Esophagus squamous epithelium (tissue), 4 donors: Measurements from ENCODE around the gene GJA5.

Experiments
- CTCF ChIP-seq, 6 experiments: fragments of 450-650 bp in 4 of 6; fragments of 200-600 bp in 2 of 6; sonication (generic) in 2 of 6; IDR thresholded peaks; one replicate each; pipeline ENCODE4 v1.5.1; 2016 to 2019; ENCODE audit warnings: antibody characterized with exemption in 6 of 6, mild to moderate bottlenecking in 4 of 6, moderate library complexity in 4 of 6
- POLR2A ChIP-seq, 4 donors: fragments of 450-650 bp; IDR thresholded peaks; one replicate each; pipeline ENCODE4 v1.6.1; 2017; ENCODE audit warnings: antibody characterized with exemption in 4 of 4, mild to moderate bottlenecking in 4 of 4, moderate library complexity in 3 of 4

- no peak for TF ChIP-seq CTCF (IDR thresholded peaks at IDR 0.05)
- TF ChIP-seq POLR2A (IDR thresholded peaks at IDR 0.05) = no peak
Observed at GRCh38 chr1:147719029-147719698, 41.2 kb downstream of the GJA5 start.
